ENCODE measurements around the gene NFKBIL1. TPM values are rescaled to one million over a fixed set of nuclear protein-coding genes. Genes with fewer than 3 reads are reported as not detected.

NFKBIL1 gene
- total and polyA plus RNA-seq, 2 of the 4 experiments (the other 2 are of a cell fraction), result 7.8 to 10.8 TPM

DNA sequence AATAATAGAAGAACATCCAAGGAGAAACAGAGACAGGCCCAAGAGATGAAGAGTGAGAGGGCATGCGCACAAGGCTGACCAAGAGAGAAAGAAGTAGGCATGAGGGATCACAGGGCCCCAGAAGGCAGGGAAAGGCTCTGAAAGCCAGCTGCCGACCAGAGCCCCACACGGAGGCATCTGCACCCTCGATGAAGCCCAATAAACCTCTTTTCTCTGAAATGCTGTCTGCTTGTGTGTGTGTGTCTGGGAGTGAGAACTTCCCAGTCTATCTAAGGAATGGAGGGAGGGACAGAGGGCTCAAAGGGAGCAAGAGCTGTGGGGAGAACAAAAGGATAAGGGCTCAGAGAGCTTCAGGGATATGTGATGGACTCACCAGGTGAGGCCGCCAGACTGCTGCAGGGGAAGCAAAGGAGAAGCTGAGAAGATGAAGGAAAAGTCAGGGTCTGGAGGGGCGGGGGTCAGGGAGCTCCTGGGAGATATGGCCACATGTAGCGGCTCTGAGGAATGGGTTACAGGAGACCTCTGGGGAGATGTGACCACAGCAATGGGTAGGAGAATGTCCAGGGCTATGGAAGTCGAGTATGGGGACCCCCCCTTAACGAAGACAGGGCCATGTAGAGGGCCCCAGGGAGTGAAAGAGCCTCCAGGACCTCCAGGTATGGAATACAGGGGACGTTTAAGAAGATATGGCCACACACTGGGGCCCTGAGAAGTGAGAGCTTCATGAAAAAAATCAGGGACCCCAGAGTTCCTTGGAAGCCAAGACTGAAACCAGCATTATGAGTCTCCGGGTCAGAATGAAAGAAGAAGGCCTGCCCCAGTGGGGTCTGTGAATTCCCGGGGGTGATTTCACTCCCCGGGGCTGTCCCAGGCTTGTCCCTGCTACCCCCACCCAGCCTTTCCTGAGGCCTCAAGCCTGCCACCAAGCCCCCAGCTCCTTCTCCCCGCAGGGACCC is 27.0 kb downstream of the NFKBIL1 start:
- Histone ChIP-seq H2AK9ac (replicated peaks; ENCODE audit: low read depth, low read length, poor library complexity) (no peak overlapping the region), H3K9ac (ENCODE audit: low read depth, low read length) (no peak overlapping the region), H3K23ac (ENCODE audit: low read depth, low read length) (no peak overlapping the region), H3K36me3 (ENCODE audit: control insufficient read depth, insufficient read depth, low read length) (no peaks in the 10 kb centered on the region), H3K4me3 (ENCODE audit: insufficient read depth, low read depth, low read length) (no peak overlapping the region), H3K27me3 (ENCODE audit: control insufficient read depth, insufficient read depth, low read length) (peaks cover 38% of the 10 kb centered on the region), H3K9me3 (ENCODE audit: control insufficient read depth, insufficient read depth, low read length) (no peaks in the 10 kb centered on the region), H3K56ac (ENCODE audit: extremely low read depth, insufficient read depth, low read length) (no peak overlapping the region), H3K79me1 (ENCODE audit: low read depth in 1 of 2, low read length in 2 of 2) (no peaks in the 10 kb centered on the region), H3K18ac (ENCODE audit: low read depth, low read length) (no peak overlapping the region), H3K27ac (ENCODE audit: insufficient read depth, low read length) (no peak overlapping the region), H2AK5ac (ENCODE audit: low read depth, low read length) (no peak overlapping the region), H4K91ac (ENCODE audit: insufficient read depth, low read depth, low read length) (no peak overlapping the region), H3K4me2 (ENCODE audit: low read depth, low read length) (no peak overlapping the region), H3K14ac (replicated peaks; ENCODE audit: low read depth, low read length) (no peak overlapping the region), H3K9me1 (ENCODE audit: insufficient read depth, low read length) (no peaks in the 10 kb centered on the region), H2BK20ac (ENCODE audit: low read depth, low read length) (no peak overlapping the region), H2AFZ (replicated peaks; ENCODE audit: low read length, poor library complexity) (peak overlapping the region; percentile 21), H4K20me1 (ENCODE audit: insufficient read depth, low read length) (no peaks in the 10 kb centered on the region), H2BK120ac (ENCODE audit: low read depth, low read length) (no peak overlapping the region), H3K4ac (ENCODE audit: low read depth, low read length) (no peak overlapping the region), H4K5ac (ENCODE audit: low read depth, low read length) (no peak overlapping the region), H2BK5ac (ENCODE audit: low read depth, low read length, poor library complexity, severe bottlenecking) (no peak overlapping the region), H4K8ac (ENCODE audit: low read depth in 2 of 2, low read length in 2 of 2) (no peak overlapping the region), H2BK15ac (ENCODE audit: low read depth, low read length) (no peak overlapping the region), H3K4me1 (ENCODE audit: control insufficient read depth, insufficient read depth, low read length) (no peaks in the 10 kb centered on the region)
- ATAC-seq (ENCODE audit: low read depth) (no peak), DNase-seq (no peak)
- ChIA-PET CTCF (interaction anchor here (0.6 to 1.4 kb wide), 2 partner anchors 18 to 20 kb away, joined by 3 read pairs; partner anchors contain the start of gene NCR3), POLR2A (ENCODE audit: unreplicated experiment) (no interaction called here)
- WGBS, 2 experiments (ENCODE audit: extremely low coverage in 2 of 2, insufficient read length in 1 of 2), result 59% methylated on average over 3 of the region's 14 CpGs; no CpG with 5 or more reads in 1 of the 2 experiments
- dilution Hi-C loops (cut with HindIII; ENCODE audit: low sequenced_read_pairs, unreplicated experiment) (no loop called here), in situ Hi-C loops (cut with MboI; ENCODE audit: low sequenced_read_pairs) (no loop called here), intact Hi-C loops (cut with micrococcal nuclease) (no loop called here)
- no TSS peak for BruUV-seq (replicated peaks)
- no peak for TF ChIP-seq CEBPB (IDR thresholded peaks at IDR 0.05; ENCODE audit: low read depth, low read length)
- no peak for TF ChIP-seq CTCF (conservative IDR thresholded peaks at IDR 0.05; ENCODE audit: low read depth, low read length)
- no peak for TF ChIP-seq RAD21 (IDR thresholded peaks at IDR 0.05; ENCODE audit: low read length)
- TF ChIP-seq RCOR1 (IDR thresholded peaks at IDR 0.05; ENCODE audit: insufficient replicate concordance, low read length), result no peak
- no peak for TF ChIP-seq MAFK (IDR thresholded peaks at IDR 0.05; ENCODE audit: low read depth, low read length)
- no peak for TF ChIP-seq FOS (IDR thresholded peaks at IDR 0.05; ENCODE audit: low read depth, low read length)
- TF ChIP-seq BHLHE40 (IDR thresholded peaks at IDR 0.05; ENCODE audit: low read depth, low read length), result no peak
- TF ChIP-seq POLR2A (IDR thresholded peaks at IDR 0.05; ENCODE audit: low read depth, low read length), result no peak
- TF ChIP-seq RFX5 (IDR thresholded peaks at IDR 0.05; ENCODE audit: low read depth, low read length), result no peak
- TF ChIP-seq NFE2L2 (IDR thresholded peaks at IDR 0.05; ENCODE audit: low read depth, low read length), result no peak
- TF ChIP-seq ELK1 (IDR thresholded peaks at IDR 0.05; ENCODE audit: borderline replicate concordance, low read depth, low read length), result no peak
- no peak for TF ChIP-seq MAZ (IDR thresholded peaks at IDR 0.05; ENCODE audit: borderline replicate concordance, low read depth, low read length)
- no peak for TF ChIP-seq SMC3 (IDR thresholded peaks at IDR 0.05; ENCODE audit: low read depth, low read length)
- TF ChIP-seq, protein P1, sequence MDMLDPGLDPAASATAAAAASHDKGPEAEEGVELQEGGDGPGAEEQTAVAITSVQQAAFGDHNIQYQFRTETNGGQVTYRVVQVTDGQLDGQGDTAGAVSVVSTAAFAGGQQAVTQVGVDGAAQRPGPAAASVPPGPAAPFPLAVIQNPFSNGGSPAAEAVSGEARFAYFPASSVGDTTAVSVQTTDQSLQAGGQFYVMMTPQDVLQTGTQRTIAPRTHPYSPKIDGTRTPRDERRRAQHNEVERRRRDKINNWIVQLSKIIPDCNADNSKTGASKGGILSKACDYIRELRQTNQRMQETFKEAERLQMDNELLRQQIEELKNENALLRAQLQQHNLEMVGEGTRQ (IDR thresholded peaks at IDR 0.05; ENCODE audit: low read depth, low read length), result no peak

Data from IMR-90 (cell line).